Left renal cortex interstitium (tissue), 4 donors: ENCODE data around the gene MAGI1. TPM values are rescaled to one million over a fixed set of nuclear protein-coding genes. Genes with fewer than 3 reads are reported as not detected.
"Not testable (repeated sequence)": the region's sequence is repeated elsewhere in the genome, so short reads cannot be mapped to it uniquely, and the experiment has no call there.

Source experiments
- DNase-seq, 4 donors: peaks; one replicate each; pipeline ENCODE4 v3.0.0-alpha.2; 2013; ENCODE audit warnings: low read depth in 4 of 4, low spot score in 2 of 4, missing footprints in 1 of 4
- polyA plus RNA-seq, 4 donors: library from polyadenylated mRNA; unstranded; fragments of 120-200 nt; gene quantifications; one replicate each; pipeline ENCODE4 v1.2.1, GENCODE V29; 2013; ENCODE audit not compliant: insufficient read length in 4 of 4

MAGI1 gene
- polyA plus RNA-seq, 4 donors = 26.2 to 34.5 (median 28.6) TPM

DNA sequence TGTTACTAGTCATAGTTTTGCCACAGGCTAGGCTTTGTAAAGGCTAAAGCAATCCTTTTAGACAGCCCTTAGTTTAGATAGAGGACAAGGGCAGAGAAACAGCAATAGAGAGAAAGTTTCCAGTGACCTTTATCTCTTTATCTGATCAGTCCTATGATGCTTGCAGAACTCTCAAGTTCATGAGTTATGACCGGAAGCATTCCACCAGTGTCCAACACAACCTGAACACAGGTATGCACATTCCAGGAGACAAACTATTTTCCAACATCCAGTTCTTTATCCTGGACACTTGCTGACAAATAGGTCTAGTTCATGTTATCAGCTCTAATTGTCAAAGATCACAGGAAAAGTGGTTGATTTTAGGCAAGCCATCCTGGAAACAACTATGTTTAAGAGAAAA lies 422.2 kb downstream of the MAGI1 start:
- DNase-seq = no peak

DNA sequence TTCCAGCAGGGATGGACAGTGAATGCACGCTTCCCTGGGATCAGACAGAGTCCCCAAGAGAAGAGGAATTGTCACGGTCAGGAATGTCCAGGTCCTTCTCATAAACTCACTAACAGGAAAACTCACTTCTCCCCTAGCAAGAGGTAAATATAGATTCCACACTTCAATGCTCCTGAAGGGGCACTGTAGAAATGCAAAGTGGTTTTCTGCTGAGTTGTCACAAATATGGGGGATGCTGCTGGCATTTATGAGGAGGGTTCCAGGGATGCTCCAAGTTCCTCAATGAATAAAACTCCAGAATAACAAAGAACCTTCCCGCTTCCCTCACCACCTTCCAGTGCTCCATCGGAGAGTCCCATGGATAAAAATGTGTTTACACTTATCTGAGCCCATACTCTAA lies 423.4 kb downstream of the MAGI1 start:
- DNase-seq = no peak

GRCh38 chr3:65614585-65614984 lies 424.1 kb downstream of the MAGI1 start:
- DNase-seq = no peak

- not testable (repeated sequence) for DNase-seq
Measured at GRCh38 chr3:65607965-65608460, 430.7 kb downstream of the MAGI1 start.

DNA sequence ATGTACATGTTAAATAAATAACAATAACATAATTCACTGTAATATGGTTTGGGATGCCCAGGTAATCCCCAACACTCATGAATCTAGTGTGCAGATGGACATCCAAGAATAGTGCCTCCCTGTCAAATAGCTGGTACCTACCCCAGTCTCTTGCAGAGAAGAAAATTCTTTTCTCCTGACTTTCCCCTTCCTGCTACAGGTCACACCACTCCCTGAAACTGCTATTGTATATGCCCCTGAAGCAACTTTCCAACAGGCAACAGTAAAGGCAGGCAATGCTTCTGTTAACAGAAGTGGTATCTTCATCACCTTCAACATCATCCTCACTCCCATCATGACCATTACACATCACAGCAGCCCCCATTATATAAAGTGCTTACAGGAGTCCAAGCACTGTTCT lies 431.6 kb downstream of the MAGI1 start:
- DNase-seq = no peak

DNA sequence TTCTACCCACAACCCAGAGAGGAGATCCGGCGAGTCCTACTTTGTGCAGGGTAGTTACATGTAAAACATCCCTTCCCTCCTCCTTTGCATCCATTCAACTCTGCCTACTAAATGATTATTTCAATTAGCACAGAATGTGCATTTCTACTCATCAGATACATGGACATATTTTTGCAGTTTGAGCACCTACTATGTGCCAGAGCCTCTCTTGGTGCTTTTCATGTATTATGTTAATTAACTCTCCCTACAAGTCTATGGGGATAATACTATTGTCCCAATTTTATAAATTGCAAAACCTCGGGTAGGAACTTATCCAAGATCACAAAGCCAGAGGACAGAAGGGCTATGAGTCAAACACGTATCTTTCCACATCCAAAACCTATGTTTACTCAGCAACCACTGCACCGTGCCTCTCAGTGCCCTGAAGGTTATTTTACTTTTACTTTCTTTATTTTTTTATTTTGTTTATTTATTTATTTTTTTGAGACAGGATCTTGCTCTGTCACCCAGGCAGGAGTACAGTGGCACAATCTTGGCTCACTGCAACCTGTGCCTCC lies 432.8 kb downstream of the MAGI1 start:
- DNase-seq = no peak

DNA sequence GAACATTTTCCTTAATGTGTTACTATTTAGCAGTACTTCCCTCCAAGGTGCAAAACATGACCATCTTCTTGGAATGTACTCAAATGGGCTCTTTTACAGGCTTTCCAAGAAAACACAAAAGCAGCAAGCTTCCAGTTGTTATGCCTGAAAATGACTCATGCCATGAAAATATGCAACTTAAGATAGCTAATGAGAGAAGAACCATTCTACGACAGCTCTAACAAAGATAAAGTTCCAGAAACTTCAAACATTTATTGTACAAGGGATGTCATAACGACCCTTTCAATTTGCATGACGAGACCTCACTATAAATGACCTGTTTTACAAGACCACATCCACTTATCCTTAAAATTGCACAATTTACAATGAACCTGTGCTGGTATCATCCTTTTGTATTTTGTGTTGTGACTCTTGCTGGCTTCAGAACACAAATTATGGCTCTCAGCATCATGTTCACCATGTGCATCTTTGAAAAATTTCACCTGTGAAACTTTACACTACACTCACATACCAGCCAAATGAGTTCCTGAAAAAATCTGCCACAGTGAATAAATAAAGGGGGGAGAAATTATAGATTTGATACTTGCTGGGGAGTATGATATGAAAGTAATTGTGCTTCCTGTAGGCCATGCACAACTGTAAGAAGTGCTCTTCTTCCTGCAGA lies 433.7 kb downstream of the MAGI1 start:
- no peak for DNase-seq

GRCh38 chr3:65603631-65604030 lies 435.1 kb downstream of the MAGI1 start:
- no peak for DNase-seq

GRCh38 chr3:65600888-65601287 lies 437.8 kb downstream of the MAGI1 start:
- no peak for DNase-seq

DNA sequence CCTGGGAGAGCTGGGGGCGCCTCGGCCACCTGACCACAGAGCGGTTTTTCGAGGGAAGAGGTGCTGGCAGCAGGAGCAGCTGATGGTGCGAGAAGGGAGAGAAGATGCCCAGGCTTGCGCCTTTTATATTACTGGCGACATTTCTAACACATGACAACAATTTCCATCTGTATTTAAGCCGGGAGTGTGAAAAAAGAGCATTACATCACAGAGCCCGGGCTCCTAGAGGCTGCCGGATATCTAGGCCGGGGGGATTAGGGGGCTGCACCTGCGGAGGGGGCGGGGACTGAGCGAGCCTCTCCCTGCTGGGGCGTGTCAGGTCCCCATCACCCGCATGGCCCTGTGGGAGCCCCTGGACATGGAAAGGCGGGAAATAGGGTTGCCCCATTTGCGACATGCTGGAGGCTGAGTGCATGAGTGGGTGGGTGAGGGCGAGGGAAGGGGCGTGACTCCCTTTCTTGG lies 440.7 kb downstream of the MAGI1 start:
- DNase-seq = no peak

DNA sequence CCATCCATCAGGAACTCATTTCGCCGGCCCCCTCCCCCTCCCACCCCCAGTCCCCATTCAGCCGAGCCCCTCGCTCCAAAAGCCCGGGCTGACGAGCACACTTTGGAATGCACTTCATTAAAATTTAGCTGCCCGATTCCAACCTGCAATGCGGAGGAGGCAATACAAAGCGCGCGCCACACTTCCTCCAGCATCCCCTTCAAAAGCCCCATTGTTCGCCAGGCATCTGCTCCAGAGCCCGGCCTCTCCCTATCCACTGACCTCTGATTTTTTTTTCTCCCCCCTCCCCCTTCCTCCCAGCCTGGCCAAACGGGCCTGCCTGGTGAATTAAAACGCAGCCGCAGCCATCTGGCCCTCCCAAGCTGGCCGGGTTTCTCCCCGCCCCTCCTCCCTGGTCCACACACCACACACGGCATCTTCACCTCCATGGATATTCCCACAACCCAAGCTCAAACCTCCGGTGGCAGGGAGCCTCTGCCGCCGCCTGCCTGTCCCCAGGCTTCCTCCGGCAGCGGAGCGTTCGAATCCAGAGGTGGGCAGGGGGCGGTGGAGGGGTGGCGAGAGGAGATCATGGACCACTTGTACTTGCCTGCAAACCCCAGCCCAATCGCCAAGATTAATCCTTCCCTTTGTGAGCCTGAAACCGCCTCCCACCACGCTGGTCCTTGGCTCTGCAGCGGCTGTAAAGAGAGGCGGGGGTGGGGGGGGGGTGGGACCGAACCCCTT lies 441.3 kb downstream of the MAGI1 start:
- peak in 1 of 4 donors; percentile 39 for DNase-seq

GRCh38 chr3:65596571-65597225 lies 442.0 kb downstream of the MAGI1 start:
- no peak for DNase-seq

DNA sequence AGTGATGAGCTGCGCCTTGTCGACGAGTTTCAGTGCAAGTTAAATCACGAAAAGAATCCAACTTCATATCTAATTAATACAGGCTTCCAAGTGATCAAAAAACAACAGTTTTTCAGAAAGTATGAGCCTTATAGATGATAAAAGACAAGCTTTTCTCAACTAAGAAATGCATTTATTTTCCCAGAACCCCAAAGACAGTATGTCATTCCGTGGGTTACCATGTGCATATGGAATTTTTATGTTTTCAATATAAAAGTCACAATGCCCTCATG lies 442.8 kb downstream of the MAGI1 start:
- no peak for DNase-seq

DNA sequence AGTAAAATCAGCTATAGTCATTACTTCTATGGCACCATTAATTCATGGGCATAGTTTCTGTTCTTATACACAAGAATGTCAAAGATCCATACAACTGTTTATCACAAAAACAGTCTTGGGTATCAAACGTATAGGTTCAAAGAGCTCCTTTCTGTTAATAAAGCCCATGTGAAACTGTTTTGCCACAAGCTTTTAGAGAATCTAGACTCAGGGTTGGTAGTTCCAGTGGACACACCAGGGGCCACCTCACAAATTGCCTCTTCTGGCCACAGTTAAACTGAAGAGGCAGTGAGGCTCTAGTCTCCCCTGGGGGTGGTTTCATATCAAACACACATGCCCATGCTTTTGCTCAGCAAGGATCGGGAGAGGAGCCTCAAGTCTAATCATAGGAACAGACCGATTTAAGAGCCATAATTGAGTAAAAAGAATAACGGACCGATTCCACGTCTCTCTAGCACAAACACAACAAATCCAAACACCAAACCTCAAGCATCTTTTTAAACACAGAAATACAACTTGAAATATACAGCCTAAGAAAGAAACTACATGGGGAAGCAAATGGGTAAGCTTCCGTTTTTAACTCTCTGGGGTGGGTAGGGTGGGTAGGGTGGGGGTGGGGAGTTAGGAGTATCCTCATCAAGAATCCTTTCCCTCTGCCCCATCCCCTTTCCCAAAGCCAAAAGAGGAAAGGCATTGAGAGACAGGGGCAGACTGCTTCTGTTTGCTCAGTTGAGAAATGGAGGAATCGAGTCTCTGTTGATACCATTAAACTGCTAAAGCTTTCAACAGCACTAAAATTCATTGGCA lies 443.3 kb downstream of the MAGI1 start:
- no peak for DNase-seq

- DNase-seq = no peak
Measured at GRCh38 chr3:65593780-65594752, 444.7 kb downstream of the MAGI1 start.

DNA sequence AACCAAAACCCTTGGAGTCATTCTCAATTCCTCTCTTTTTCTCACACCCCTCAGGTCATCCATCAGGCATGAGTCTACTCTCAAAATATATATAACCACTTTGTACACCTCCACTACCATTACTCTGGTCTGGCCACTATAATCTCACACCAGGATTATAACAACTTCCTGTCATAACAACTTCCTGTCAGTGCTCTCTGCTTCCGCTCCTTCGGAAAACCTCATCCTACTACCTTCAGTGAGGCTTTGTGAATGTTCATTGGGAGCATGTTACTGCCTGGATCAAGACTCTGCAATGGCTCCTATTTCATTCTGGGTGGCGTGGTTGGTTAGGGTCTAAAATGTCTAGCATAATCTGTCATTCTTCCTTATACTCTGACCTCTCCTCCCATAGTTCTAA lies 447.4 kb downstream of the MAGI1 start:
- DNase-seq = no peak

DNA sequence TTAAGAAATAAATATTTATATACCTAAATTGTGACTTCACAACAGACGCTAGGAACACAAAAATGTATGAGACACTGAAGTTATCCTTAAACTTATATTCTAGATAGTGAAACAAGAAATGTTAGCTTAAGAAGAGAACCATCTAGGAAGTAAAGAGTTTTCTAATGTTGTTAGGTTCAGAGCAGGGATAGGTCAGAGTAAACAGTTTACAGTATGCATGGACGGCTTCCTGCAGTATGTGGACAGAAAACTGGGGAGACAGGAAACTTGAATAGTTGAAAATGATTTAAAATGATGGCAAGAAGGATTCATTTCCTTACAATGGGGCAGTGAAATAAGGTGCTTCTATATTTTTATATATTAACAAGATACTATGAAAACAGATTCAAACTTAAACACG lies 449.8 kb downstream of the MAGI1 start:
- no peak for DNase-seq

- DNase-seq = no peak
Measured at GRCh38 chr3:65587650-65588439, 450.9 kb downstream of the MAGI1 start.

- DNase-seq = no peak
Measured at GRCh38 chr3:65584913-65585312, 453.8 kb downstream of the MAGI1 start.
